SK-N-DZ (cell line): ENCODE measurements around the gene SSH3.

Experiments used
- small RNA-seq, 2 experiments: library from RNA; depleted of rRNA; stranded (forward); fragments of <200 nt; gene quantifications; one replicate each; pipeline ENCODE3, GENCODE V24; 2014

The SSH3 gene

Small RNA genes lying within 50 kb of the gene (small RNA-seq; reads per million reads assigned to genes)
- gene RN7SKP239: 0.03 to 1.5 reads per million in 2 experiments
